Sigmoid colon (tissue), 4 donors: ENCODE measurements around the gene ATP6V1C2.

Experiments used
- EP300 ChIP-seq, 4 donors: sonication (generic); formaldehyde crosslinking; IDR thresholded peaks; one replicate each; pipeline ENCODE4 v1.6.1; 2017; ENCODE audit warnings: antibody characterized with exemption in 4 of 4
- POLR2AphosphoS5 ChIP-seq, 4 donors: sonication (generic); formaldehyde crosslinking; IDR thresholded peaks; one replicate each; pipeline ENCODE4 v1.6.1; 2017; ENCODE audit warnings: antibody characterized with exemption in 4 of 4
- TF ChIP-seq, protein P1 (sequence below), 4 experiments: fragments of 450-650 bp in 3 of 4; fragments of 200-600 bp in 1 of 4; IDR thresholded peaks; one replicate each; pipeline ENCODE4 v1.5.1; 2016 to 2019; ENCODE audit warnings: antibody characterized with exemption in 4 of 4, mild to moderate bottlenecking in 3 of 4, moderate library complexity in 2 of 4

DNA sequence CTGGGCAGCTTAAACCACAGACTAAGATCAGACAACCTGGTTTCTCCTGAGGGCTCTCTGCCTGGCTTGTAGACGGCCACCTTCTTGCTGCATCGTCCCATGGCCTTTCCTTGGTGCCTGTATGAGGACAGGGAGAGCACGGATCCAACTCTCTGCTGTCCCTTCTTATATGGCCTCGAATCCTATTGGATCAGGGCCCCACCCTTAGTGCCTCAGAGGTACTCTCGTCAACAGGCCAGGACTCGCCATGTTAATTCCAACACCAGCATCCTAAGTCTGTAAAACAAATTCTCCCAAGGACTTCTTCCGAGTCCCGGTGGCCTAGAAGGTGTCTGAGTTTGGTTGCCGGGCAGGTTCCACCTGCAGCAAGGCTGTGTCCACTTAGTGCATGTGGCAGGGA, 40.2 kb downstream of the ATP6V1C2 start:
- TF ChIP-seq, protein P1, sequence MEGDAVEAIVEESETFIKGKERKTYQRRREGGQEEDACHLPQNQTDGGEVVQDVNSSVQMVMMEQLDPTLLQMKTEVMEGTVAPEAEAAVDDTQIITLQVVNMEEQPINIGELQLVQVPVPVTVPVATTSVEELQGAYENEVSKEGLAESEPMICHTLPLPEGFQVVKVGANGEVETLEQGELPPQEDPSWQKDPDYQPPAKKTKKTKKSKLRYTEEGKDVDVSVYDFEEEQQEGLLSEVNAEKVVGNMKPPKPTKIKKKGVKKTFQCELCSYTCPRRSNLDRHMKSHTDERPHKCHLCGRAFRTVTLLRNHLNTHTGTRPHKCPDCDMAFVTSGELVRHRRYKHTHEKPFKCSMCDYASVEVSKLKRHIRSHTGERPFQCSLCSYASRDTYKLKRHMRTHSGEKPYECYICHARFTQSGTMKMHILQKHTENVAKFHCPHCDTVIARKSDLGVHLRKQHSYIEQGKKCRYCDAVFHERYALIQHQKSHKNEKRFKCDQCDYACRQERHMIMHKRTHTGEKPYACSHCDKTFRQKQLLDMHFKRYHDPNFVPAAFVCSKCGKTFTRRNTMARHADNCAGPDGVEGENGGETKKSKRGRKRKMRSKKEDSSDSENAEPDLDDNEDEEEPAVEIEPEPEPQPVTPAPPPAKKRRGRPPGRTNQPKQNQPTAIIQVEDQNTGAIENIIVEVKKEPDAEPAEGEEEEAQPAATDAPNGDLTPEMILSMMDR (IDR thresholded peaks at IDR 0.05): no peak
- no peak for TF ChIP-seq POLR2AphosphoS5 (IDR thresholded peaks at IDR 0.05)
- no peak for TF ChIP-seq EP300 (IDR thresholded peaks at IDR 0.05)
